ENCODE data around the gene GRIK5.
A peak's percentile ranks its signal among the peaks of the same experiment; 100 is the strongest.

The GRIK5 gene

DNA sequence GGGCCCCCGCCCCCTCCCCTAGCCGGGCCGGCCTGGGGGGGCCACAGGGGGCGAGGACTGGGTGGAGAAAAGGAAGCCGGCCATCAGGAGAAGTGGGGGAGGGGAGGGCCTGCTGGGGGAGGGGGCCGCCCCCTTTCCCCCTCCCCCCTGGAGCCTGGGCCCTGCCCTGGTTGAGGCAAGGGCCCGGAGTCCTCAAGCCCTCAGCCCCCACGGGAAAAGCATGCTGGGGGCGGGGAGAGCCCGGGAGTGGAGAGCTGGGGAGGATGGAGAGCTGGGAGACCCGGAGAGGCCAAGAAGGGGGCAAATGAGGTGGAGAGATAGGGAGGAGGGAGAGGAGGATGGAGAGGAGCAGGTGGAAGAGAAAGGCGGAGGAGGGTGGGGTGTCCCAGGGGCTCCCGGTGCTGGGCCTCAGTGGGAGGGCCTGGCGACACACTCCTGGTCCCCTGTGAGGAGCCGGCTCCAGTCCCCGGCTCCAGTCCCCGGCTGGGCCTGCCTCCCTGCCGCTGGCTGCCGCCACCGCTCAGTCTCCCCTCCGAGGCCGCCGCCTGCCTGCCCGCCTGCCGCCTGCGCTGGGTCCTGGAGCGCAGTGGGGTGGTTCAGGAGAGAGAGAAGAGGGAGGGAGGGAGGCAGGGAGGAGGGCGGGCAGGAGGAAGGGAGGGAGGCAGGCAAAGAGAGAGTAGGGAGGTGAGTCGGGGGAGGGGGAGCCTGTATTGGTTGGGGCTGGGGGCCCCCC, at the start of gene GRIK5:
Gene GRIK5, minus strand, starts transcription at position 588 of the 733 bp plus-strand sequence. CDS start 4,436 bp downstream, outside the sequence.
- intact Hi-C loops (cut with micrococcal nuclease), result no loop called here
- no peaks in the 10 kb centered on the region for H3K9me3 Mint-ChIP-seq
- H3K27ac Mint-ChIP-seq, result no peak within 1 kb of the TSS
- peaks cover 9% of the 10 kb centered on the region for H3K4me1 Mint-ChIP-seq (ENCODE audit: low read depth)
- H3K27me3 Mint-ChIP-seq, result peaks cover 15% of the 10 kb centered on the region
- no peaks in the 10 kb centered on the region for H3K36me3 Mint-ChIP-seq (ENCODE audit: low read depth)
- no peak within 1 kb of the TSS for H3K4me3 Mint-ChIP-seq

DNA sequence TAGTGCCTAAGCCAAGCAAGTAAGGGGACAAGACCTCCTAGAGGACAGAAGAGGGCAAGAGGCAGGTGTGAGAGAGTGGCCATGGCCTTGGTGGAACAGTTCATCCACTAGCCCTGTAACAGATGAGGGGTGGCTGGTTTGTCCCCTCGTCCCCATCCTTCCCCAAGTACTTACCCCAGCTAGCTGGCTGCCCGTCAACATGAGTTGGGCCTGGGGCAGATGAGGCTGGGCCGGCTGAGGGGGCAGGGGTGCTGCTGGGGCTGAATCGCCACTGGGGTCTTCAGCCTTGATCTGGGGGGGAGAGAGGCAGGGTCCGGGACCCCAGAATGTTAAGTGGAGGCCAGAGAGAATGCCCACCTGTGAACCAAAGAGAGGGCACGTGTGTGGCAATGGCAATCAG, 47.1 kb upstream of the GRIK5 start:
- peaks cover 66% of the 10 kb centered on the region for H3K36me3 Mint-ChIP-seq (ENCODE audit: low read depth)
- no peaks in the 10 kb centered on the region for H3K27me3 Mint-ChIP-seq
- intact Hi-C loops (cut with micrococcal nuclease), result no loop called here
- no peak overlapping the region for H3K27ac Mint-ChIP-seq
- H3K9me3 Mint-ChIP-seq, result no peaks in the 10 kb centered on the region
- peaks cover 59% of the 10 kb centered on the region for H3K4me1 Mint-ChIP-seq (ENCODE audit: low read depth)
- no peak overlapping the region for H3K4me3 Mint-ChIP-seq

- no peaks in the 10 kb centered on the region for H3K9me3 Mint-ChIP-seq
- no peak overlapping the region for H3K4me3 Mint-ChIP-seq
- H3K36me3 Mint-ChIP-seq (ENCODE audit: low read depth), result peaks cover 72% of the 10 kb centered on the region
- H3K4me1 Mint-ChIP-seq (ENCODE audit: low read depth), result peaks cover 58% of the 10 kb centered on the region
- no peak overlapping the region for H3K27ac Mint-ChIP-seq
- intact Hi-C loops (cut with micrococcal nuclease), result no loop called here
- H3K27me3 Mint-ChIP-seq, result no peaks in the 10 kb centered on the region
Measured at GRCh38 chr19:42116308-42117075, 46.5 kb upstream of the GRIK5 start.

GRCh38 chr19:42115705-42116104, 45.7 kb upstream of the GRIK5 start:
- peaks cover 58% of the 10 kb centered on the region for H3K4me1 Mint-ChIP-seq (ENCODE audit: low read depth)
- no peaks in the 10 kb centered on the region for H3K9me3 Mint-ChIP-seq
- no peak overlapping the region for H3K27ac Mint-ChIP-seq
- H3K27me3 Mint-ChIP-seq, result no peaks in the 10 kb centered on the region
- no peak overlapping the region for H3K4me3 Mint-ChIP-seq
- intact Hi-C loops (cut with micrococcal nuclease), result no loop called here
- H3K36me3 Mint-ChIP-seq (ENCODE audit: low read depth), result peaks cover 80% of the 10 kb centered on the region

DNA sequence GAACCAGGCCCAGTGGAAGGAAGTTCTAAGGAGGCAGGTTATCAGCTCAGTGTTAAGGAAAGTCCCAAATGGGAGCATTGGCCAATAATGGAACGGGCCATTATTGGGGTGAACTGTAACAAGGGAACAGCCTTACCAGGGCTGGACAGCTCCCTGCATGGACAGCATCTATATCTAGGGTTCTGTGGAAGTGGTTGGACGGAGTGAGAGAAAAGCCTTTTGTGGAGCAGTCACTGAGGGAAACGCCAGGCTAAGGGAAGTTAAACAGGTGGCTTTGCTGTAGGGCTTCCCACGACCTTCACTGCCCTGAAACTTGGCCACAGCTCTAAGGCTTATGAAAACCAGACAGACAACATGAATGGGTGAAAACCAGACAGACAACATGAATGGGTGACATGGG, 45.2 kb upstream of the GRIK5 start:
- Mint-ChIP-seq H3K27me3 (no peaks in the 10 kb centered on the region), H3K36me3 (ENCODE audit: low read depth) (peaks cover 83% of the 10 kb centered on the region), H3K9me3 (no peaks in the 10 kb centered on the region), H3K27ac (no peak overlapping the region), H3K4me1 (ENCODE audit: low read depth) (peaks cover 56% of the 10 kb centered on the region), H3K4me3 (no peak overlapping the region)
- intact Hi-C loops (cut with micrococcal nuclease), result no loop called here

GRCh38 chr19:42114412-42114811, 44.4 kb upstream of the GRIK5 start:
- Mint-ChIP-seq H3K27me3 (no peaks in the 10 kb centered on the region), H3K4me3 (no peak overlapping the region), H3K4me1 (ENCODE audit: low read depth) (peaks cover 56% of the 10 kb centered on the region), H3K9me3 (no peaks in the 10 kb centered on the region), H3K36me3 (ENCODE audit: low read depth) (peaks cover 83% of the 10 kb centered on the region), H3K27ac (no peak overlapping the region)
- intact Hi-C loops (cut with micrococcal nuclease), result no loop called here

DNA sequence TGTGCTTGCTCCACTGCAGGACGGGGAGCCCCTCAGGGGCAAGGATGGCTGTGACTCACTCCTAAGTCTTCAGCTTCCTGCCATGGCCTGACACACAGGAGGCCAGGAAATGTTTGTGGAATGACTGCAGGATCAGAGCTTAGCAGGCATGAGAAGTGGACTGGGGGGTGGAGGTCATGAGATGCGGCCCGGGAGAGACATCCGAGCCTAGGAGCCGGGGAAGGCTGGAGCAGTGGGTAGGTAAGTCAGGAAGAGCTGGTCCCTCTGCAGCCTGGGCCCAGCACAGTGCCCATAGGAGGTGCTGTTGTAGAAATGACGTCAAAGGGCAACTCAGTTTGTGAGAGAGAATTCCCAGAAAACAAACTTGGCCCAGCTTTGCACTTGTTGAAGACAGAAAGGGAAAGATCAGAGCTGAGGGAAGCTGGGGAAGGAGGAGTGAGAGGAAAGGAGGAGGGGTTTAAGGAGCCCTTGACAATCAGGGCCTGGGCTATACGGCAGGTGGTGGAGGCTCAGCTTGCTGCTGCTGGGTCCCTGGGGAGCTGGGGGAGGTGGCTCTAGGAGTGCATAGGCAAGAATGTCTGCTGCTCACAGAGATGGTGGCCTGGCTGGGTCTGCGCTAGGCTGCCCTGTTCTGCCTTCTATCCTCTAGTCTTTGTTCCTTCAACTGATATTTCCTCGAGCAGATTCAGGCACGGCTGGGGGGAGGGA, 43.8 kb upstream of the GRIK5 start:
- peaks cover 59% of the 10 kb centered on the region for H3K4me1 Mint-ChIP-seq (ENCODE audit: low read depth)

DNA sequence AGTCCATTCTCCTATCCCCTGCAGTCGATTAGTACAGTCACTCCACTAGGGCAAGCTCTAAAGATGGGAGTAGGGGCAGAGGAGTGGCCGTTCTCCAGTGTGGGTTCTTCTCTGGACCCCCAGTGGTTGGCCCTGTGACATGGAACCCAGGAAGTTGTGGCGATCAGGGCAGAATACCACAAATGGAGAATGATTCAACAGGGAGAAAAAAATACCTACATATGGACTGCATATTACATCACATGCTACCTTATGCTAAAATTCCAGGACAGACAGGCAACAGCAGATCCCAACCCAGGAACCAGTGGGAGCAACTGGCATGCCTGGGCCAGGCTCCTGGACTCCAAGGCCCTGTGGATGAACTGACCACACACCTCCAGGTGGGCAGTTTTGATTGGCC, 41.8 kb upstream of the GRIK5 start:
- Mint-ChIP-seq H3K4me3 (no peak overlapping the region), H3K27me3 (no peaks in the 10 kb centered on the region), H3K9me3 (no peaks in the 10 kb centered on the region), H3K4me1 (ENCODE audit: low read depth) (peaks cover 57% of the 10 kb centered on the region), H3K36me3 (ENCODE audit: low read depth) (peaks cover 70% of the 10 kb centered on the region), H3K27ac (peak overlapping the region; percentile 2)
- intact Hi-C loops (cut with micrococcal nuclease), result no loop called here

More for the DNA sequence above, 43.8 kb upstream of the GRIK5 start:
- Mint-ChIP-seq H3K9me3 (no peaks in the 10 kb centered on the region), H3K36me3 (ENCODE audit: low read depth) (peaks cover 79% of the 10 kb centered on the region), H3K4me3 (no peak overlapping the region), H3K27ac (no peak overlapping the region), H3K27me3 (no peaks in the 10 kb centered on the region)
- intact Hi-C loops (cut with micrococcal nuclease), result no loop called here

GRCh38 chr19:42111384-42111783, 41.4 kb upstream of the GRIK5 start:
- no peaks in the 10 kb centered on the region for H3K27me3 Mint-ChIP-seq
- no peaks in the 10 kb centered on the region for H3K9me3 Mint-ChIP-seq
- H3K36me3 Mint-ChIP-seq (ENCODE audit: low read depth), result peaks cover 70% of the 10 kb centered on the region
- peak overlapping the region; percentile 2 for H3K27ac Mint-ChIP-seq
- intact Hi-C loops (cut with micrococcal nuclease), result no loop called here
- peaks cover 57% of the 10 kb centered on the region for H3K4me1 Mint-ChIP-seq (ENCODE audit: low read depth)
- no peak overlapping the region for H3K4me3 Mint-ChIP-seq

DNA sequence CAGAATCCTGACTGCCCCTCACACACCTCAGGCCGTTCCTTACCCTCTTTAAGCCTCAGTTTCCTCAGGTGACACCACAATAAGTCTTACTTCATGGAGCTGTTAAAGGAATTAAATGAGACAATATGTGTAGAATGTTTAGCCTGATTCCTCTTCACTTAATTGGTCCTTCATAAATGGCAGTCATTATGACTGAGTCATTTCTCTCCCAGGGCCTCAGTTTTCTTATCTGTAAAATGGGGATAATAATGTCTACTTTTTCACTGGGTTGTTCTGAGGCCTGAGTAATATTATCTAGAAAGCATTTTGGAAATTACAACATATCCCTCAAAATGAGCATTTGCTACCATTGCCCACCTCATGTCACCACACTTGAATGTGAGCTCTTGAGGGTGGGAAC, 40.7 kb upstream of the GRIK5 start:
- peaks cover 70% of the 10 kb centered on the region for H3K36me3 Mint-ChIP-seq (ENCODE audit: low read depth)
- no peaks in the 10 kb centered on the region for H3K9me3 Mint-ChIP-seq
- H3K27ac Mint-ChIP-seq, result no peak overlapping the region

GRCh38 chr19:42109896-42110295, 39.9 kb upstream of the GRIK5 start:
- peaks cover 59% of the 10 kb centered on the region for H3K4me1 Mint-ChIP-seq (ENCODE audit: low read depth)
- no peaks in the 10 kb centered on the region for H3K27me3 Mint-ChIP-seq
- no peak overlapping the region for H3K27ac Mint-ChIP-seq
- H3K4me3 Mint-ChIP-seq, result no peak overlapping the region
- no peaks in the 10 kb centered on the region for H3K9me3 Mint-ChIP-seq
- intact Hi-C loops (cut with micrococcal nuclease), result loop anchor here (2.0 to 10.0 kb wide), 4 partner anchors 23 to 325 kb away; partner anchors contain the start of gene POU2F2
- peaks cover 70% of the 10 kb centered on the region for H3K36me3 Mint-ChIP-seq (ENCODE audit: low read depth)

More for the DNA sequence above, 40.7 kb upstream of the GRIK5 start:
- no peaks in the 10 kb centered on the region for H3K27me3 Mint-ChIP-seq
- no peak overlapping the region for H3K4me3 Mint-ChIP-seq
- H3K4me1 Mint-ChIP-seq (ENCODE audit: low read depth), result peaks cover 59% of the 10 kb centered on the region
- intact Hi-C loops (cut with micrococcal nuclease), result no loop called here

DNA sequence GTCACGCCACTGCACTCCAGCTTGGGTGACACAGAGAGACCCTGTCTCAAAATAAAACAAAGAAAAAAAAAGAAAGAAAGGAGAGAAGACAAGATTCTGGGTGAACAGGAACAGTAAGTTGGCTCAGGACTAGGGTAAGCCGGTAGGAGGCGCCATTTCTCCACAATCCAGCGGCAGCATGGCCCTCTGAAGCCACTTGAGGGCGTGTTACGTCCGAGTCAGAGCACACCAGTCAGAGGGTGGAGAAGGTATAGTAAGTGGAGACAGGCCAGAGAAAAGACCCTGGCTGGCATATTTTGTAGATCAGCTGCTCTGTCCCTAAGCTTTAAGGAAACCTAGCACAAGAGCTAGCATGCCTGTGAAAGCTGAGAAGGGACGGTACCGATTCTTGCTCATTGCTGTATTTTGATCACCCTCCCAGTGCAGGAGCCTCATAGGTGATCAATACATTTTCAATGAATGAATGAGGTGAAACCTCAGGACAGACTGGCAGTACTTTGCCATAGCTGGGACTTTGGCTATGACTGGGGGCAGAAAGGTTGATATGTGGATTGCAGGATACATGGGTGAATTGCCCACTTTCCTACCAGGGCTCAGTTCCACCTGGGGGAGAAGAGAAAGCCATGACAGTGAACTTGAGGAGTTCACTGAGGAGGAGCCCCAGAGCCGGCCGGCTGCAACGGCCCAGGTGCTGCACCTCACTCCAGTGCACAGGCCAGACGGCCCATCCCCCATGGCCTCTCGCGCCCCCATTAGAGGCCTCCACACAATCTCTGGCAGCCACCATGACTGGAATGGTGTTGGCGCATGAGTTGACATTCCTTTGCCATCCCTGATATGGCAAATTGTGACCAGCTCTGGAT, 38.8 kb upstream of the GRIK5 start:
- H3K4me1 Mint-ChIP-seq (ENCODE audit: low read depth), result peaks cover 55% of the 10 kb centered on the region
- peaks cover 72% of the 10 kb centered on the region for H3K36me3 Mint-ChIP-seq (ENCODE audit: low read depth)
- no peaks in the 10 kb centered on the region for H3K9me3 Mint-ChIP-seq
- H3K27ac Mint-ChIP-seq, result no peak overlapping the region
- no peak overlapping the region for H3K4me3 Mint-ChIP-seq
- intact Hi-C loops (cut with micrococcal nuclease), result loop anchor here (1.0 to 10.0 kb wide), 6 partner anchors 24 to 326 kb away; partner anchors contain the start of genes MEGF8 and POU2F2
- no peaks in the 10 kb centered on the region for H3K27me3 Mint-ChIP-seq

GRCh38 chr19:42105368-42105767, 35.4 kb upstream of the GRIK5 start:
- Mint-ChIP-seq H3K27ac (no peak overlapping the region), H3K4me3 (no peak overlapping the region), H3K9me3 (no peaks in the 10 kb centered on the region), H3K36me3 (ENCODE audit: low read depth) (peaks cover 67% of the 10 kb centered on the region), H3K27me3 (no peaks in the 10 kb centered on the region), H3K4me1 (ENCODE audit: low read depth) (peaks cover 34% of the 10 kb centered on the region)
- intact Hi-C loops (cut with micrococcal nuclease), result loop anchor here (5.0 to 10.0 kb wide), 3 partner anchors 189 to 329 kb away; no protein-coding TSS in a partner anchor

All from dendritic cell treated with granulocyte-macrophage colony-stimulating factor and Interleukin-4, amounts not matched to agents 40 ng/mL and 50 ng/mL, for 4 days (primary cell).